GM19351 (cell line): ENCODE measurements around the gene SUFU.
"Not testable (repeated sequence)": the region's sequence is repeated elsewhere in the genome, so short reads cannot be mapped to it uniquely, and the experiment has no call there.

Source experiments
- ATAC-seq: cut with Tn5 transposase; IDR thresholded peaks from one replicate; pipeline ENCODE4 v1.9.1; 2021; ENCODE audit warnings: mild to moderate bottlenecking, moderate library complexity; ENCODE audit not compliant: unreplicated experiment

The SUFU gene

DNA sequence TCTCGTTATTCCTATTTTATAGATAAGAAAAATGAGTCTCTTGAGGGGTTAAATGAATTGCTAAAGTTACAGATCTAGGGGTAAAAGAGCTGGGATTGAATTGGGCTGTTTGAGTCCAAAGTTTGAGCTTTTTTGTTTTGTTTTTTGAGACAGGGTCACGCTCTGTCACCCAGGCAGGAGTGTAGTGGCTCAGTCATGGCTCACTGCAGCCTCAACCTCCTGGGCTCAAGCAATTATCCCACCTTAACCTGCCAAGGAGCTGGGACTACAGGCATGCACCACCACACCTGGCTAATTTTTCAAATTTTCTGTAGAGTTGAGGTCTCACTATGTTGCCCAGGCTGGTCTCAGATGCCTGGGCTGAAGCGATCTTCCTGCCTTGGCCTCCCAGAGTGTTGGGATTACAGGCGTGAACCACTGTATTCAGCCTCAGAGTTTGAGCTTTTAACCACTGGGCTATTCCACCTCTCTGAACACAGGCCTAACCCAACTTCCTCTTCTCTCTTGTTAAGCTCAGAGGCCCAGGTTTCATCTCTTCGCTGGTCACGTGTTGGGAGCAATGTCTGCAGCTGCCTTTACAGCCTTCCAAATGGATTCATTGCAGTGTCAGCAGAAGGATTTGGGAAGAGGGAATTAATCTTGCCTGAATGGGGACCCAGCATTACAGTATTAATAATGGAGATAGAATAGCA is 8.0 kb downstream of the SUFU start:
- ATAC-seq, result peak; percentile 73

GRCh38 chr10:102514487-102515311 is 10.9 kb downstream of the SUFU start:
- ATAC-seq, result no peak

DNA sequence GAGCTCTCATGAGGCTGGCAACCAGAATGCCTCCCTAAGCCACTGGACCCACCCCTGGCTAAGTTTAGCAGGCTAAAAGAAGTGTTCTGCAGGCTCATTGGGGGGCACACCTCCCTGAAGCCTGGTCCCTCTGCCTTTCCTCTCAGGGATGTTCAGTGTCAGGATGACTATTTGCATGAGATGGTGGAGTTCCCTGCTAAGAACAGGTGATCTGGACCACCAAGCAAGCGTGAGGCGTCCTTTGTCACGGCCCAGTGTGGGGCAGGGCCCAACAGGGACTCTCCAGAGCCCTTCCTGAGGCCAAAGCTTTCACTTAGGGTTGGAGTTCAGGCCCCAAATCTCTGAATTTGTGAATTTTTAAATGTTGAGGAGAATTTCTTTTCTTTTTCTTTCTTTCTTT is 12.0 kb downstream of the SUFU start:
- ATAC-seq, result no peak

DNA sequence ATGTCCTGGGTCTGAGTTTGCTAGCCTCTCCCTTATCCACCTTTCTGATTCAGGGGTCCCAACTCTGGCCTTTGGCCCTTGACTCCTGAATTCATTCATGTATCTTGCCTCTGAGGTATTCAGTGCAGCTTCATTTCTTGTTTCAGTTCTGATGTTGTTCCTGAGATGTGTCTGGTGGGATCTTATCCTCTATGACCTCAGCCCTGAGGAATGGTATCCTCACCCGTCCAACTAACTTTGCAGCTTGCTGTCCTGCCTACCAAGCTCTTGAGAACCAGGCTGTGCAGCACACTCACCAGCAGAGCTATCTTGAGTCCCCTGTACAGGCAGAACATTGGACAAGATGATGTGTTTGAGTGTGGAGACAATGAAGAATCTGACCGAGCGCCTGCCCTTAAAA is 13.8 kb downstream of the SUFU start:
- ATAC-seq, result no peak

DNA sequence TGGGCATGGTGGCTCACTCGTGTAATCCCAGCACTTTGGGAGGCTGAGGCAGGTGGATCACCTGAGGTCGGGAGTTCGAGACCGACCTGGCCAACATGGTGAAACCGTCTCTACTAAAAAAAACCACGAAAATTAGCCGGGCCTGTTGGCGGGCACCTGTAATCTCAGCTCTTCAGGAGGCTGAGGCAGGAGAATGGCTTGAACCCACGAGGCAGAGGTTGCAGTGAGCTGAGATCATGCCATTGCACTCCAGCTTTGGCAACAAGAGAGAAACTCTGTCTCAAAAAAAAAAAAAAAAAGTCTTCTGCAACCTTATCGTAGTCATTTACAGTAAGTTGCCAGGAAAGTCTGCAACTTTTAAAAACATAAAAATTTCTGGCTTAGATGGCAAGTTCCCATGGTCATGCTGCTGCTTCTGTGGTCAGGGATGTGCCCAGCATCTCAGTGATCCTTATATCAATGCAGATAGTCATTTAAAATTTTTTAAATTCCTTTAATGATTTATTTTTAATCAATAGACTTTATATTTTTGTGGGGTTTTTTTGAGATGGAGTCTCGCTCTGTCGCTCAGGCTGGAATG is 15.6 kb downstream of the SUFU start:
- no peak for ATAC-seq

DNA sequence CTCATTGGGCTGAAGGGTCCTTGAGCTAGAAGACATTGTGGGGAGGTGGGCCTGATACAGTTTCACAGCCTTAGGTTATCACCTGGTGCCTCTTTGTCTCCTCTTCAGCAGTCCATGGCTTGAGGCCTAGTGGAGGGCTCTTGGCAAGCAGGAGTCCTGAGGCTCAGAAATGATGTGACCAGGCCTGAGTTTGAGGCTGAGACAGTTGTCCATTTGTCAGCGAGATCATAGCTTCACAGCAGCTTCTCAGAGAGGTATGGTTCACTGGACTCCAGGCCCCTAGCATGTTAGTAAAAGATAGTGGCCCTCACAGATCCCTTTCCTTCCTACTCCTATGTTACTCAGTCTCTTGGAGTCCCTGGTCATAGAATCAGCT is 19.1 kb downstream of the SUFU start:
- no peak for ATAC-seq

GRCh38 chr10:102523250-102524029 is 19.7 kb downstream of the SUFU start:
- no peak for ATAC-seq

- no peak for ATAC-seq
These were observed 21.0 kb downstream of the SUFU start for GRCh38 chr10:102524746-102525145.

GRCh38 chr10:102527546-102527945 is 23.8 kb downstream of the SUFU start:
- ATAC-seq, result no peak

DNA sequence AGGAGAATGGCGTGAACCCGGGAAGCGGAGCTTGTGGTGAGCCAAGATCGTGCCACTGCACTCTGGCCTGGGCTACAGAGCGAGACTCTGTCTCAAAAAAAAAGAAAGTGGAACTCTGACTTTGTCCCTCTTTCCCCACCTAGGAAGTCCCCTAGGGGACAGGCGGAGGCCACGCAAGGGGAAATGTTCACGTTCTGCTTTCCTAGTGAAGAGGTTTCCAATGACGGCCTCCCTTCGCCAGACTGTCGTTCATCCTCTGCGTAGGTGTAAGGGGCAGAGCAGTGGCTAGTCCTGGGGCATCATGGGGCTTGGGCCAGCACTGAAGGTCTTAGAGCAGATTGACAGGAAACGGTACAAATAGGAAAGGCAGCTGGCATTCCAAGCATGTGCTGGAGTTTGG is 30.6 kb downstream of the SUFU start:
- no peak for ATAC-seq

- not testable (repeated sequence) for ATAC-seq
These were observed 31.2 kb downstream of the SUFU start for GRCh38 chr10:102534966-102535365.

DNA sequence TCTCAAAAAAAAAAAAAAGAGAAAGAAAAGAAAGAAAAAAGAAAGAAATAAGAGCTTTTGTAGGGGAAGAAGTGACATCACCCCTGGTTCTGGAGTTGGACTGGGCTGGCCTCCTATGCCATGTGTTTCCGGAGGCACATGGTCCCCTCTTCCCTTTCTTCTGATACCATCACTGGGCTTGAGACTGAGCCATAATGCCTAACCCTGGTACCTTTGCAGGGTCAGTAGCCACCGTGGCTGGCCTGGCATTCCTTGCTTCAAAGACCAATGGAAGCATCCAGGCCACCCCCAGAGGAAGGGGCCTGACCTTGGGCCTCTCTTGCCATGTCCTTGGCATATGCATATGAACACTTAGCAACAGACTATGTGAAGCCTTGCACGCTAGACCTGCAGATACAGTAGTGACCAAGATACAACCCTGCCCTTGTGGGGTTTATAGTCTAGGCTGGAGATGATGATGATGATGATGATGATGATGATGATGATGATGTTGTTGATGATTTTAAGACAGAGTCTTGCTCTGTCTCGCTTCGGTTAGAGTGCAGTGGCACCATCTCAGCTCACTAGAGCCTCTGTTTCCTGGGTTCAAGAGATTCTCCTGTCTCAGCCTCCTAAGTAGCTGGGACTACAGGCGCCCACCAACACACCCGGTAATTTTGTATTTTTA is 31.8 kb downstream of the SUFU start:
- no peak for ATAC-seq

DNA sequence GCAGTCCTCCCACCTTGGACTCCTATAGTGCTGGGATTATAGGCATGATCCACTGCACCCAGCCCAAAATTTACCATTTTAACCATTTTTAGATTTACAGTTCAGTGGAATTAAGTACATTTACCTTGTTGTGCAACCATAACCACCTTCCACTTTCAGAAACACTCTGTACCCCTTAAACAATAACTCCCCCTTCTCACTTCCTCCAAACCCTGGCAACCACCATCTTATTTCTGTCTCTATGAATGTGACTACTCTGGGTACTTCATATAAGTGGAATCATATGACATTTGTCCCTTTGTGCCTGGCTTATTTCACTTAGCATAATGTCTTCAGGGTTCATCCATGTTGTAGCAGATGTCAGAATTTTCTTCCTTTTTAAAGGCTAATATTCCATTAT is 33.6 kb downstream of the SUFU start:
- peak; percentile 59 for ATAC-seq

DNA sequence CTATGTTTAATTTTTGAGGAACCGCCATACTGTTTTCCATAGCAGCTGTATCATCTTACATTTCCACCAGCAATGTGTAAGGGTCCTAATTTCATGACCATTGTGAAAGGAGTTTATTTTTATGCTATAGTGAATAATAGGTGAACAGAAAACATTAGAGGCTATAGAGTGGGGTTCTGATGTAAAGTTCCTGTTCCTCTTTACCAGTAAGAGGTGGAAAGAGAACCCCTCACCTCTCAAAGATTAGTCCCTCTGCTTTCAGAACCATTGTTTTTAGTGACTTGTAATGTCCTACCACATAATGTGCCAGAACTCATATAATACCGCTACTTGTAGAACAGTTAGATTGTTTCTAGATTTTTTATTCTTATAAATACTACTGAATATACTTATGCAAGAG is 34.2 kb downstream of the SUFU start:
- ATAC-seq, result no peak

- no peak for ATAC-seq
These were observed 35.0 kb downstream of the SUFU start for GRCh38 chr10:102538811-102539210.

GRCh38 chr10:102540023-102540422 is 36.3 kb downstream of the SUFU start:
- ATAC-seq, result peak; percentile 66

- no peak for ATAC-seq
These were observed 39.1 kb downstream of the SUFU start for GRCh38 chr10:102542800-102543418.

GRCh38 chr10:102545265-102545871 is 41.6 kb downstream of the SUFU start:
- ATAC-seq, result no peak

DNA sequence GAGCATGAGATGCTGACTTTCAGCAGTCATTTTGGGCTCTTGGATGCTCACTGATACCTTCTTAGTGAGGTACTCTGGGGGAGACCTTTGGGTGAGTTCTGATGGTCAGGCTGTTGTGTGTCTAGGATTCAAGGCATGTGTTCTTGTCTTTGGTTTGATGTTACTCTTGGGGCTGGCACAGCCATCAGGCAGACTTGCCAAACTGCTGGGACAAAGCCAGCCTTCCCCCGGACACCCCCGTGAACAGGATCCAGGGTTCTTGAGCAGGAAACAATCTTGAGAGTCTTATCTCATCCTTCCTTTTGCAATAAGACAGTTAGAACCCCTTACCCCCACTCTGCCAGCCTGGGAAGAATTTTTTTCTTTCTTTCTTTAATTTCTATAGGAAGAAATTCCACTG is 42.2 kb downstream of the SUFU start:
- ATAC-seq, result no peak
